Gastrocnemius medialis (tissue), 4 donors: ENCODE measurements around the gene LRRC45.

ENCODE experiments used
- CTCF ChIP-seq, 5 experiments: fragments of 450-650 bp in 3 of 5; fragments of 200-600 bp in 2 of 5; sonication (generic) in 2 of 5; IDR thresholded peaks in 4 of 5; conservative IDR thresholded peaks in 1 of 5; 1 replicate in 4 of 5; 2 replicates in 1 of 5; pipeline ENCODE4 v1.5.1; 2016 to 2019; ENCODE audit warnings: antibody characterized with exemption in 5 of 5, mild to moderate bottlenecking in 3 of 5, moderate library complexity in 3 of 5
- POLR2A ChIP-seq, 2 donors: fragments of 450-650 bp; IDR thresholded peaks; one replicate each; pipeline ENCODE4 v1.6.1; 2017; ENCODE audit warnings: antibody characterized with exemption in 2 of 2, mild to moderate bottlenecking in 2 of 2, moderate library complexity in 2 of 2

- TF ChIP-seq POLR2A (IDR thresholded peaks at IDR 0.05) (no peak), CTCF (IDR thresholded peaks at IDR 0.05 in 4 of 5, conservative IDR thresholded peaks at IDR 0.05 in 1 of 5) (no peak)
Observed at GRCh38 chr17:81983011-81983638, 40.0 kb upstream of the LRRC45 start.
